Duodenal mucosa (tissue), 2 donors: ENCODE results near the gene ZNF410.
A peak's percentile ranks its signal among the peaks of the same experiment; 100 is the strongest.
"Not testable (repeated sequence)": the region's sequence is repeated elsewhere in the genome, so short reads cannot be mapped to it uniquely, and the experiment has no call there.

Experiments
- H3K27ac ChIP-seq: one replicate; pipeline ENCODE4 v1.7.0; 2013; ENCODE audit warnings: low read depth, low read length
- H3K27me3 ChIP-seq, 2 donors: one replicate each; pipeline ENCODE4 v1.7.0; 2013; ENCODE audit warnings: low read length in 2 of 2, control low read depth in 1 of 2; ENCODE audit not compliant: insufficient read depth in 2 of 2, control insufficient read depth in 1 of 2
- H3K36me3 ChIP-seq, 2 donors: one replicate each; pipeline ENCODE4 v1.7.0; 2013; ENCODE audit warnings: low read length in 2 of 2, control low read depth in 1 of 2; ENCODE audit not compliant: insufficient read depth in 2 of 2, control insufficient read depth in 1 of 2
- H3K4me1 ChIP-seq, 2 donors: one replicate each; pipeline ENCODE4 v1.7.0; 2013; ENCODE audit warnings: low read length in 2 of 2, control low read depth in 1 of 2; ENCODE audit not compliant: insufficient read depth in 2 of 2, control insufficient read depth in 1 of 2
- H3K4me3 ChIP-seq, 2 donors: one replicate each; pipeline ENCODE4 v1.7.0; 2013; ENCODE audit warnings: low read length in 2 of 2, low read depth in 1 of 2
- H3K9ac ChIP-seq, 2 donors: one replicate each; pipeline ENCODE4 v1.7.0; 2013; ENCODE audit warnings: low read length in 2 of 2, low read depth in 1 of 2
- H3K9me3 ChIP-seq, 2 donors: one replicate each; pipeline ENCODE4 v1.7.0; 2013; ENCODE audit warnings: low read length in 2 of 2, control low read depth in 1 of 2; ENCODE audit not compliant: control insufficient read depth in 1 of 2

The ZNF410 gene

GRCh38 chr14:73886449-73887317 is at the start of gene ZNF410:
ZNF410 (plus strand) TSS chr14:73886859; CDS start chr14:73892176, 5,317 bp downstream.
- Histone ChIP-seq H3K9ac (peak within 1 kb of the TSS; percentile 95 to 98), H3K36me3 (peaks cover 0 to 2% of the 10 kb centered on the region in 2 donors), H3K27ac (peak within 1 kb of the TSS; percentile 86), H3K27me3 (no peaks in the 10 kb centered on the region), H3K4me1 (peaks cover 14 to 29% of the 10 kb centered on the region in 2 donors), H3K4me3 (peak within 1 kb of the TSS; percentile 87 to 93), H3K9me3 (no peaks in the 10 kb centered on the region)

- not testable (repeated sequence) for H3K4me3 ChIP-seq, H3K27me3 ChIP-seq, H3K36me3 ChIP-seq, H3K27ac ChIP-seq, H3K9me3 ChIP-seq, H3K9ac ChIP-seq, H3K4me1 ChIP-seq
These were observed 48.2 kb upstream of the ZNF410 start for GRCh38 chr14:73838293-73839034.

- H3K4me3 ChIP-seq = no peak overlapping the region
- no peaks in the 10 kb centered on the region for H3K36me3 ChIP-seq
- no peaks in the 10 kb centered on the region for H3K4me1 ChIP-seq
- no peaks in the 10 kb centered on the region for H3K9me3 ChIP-seq
- H3K9ac ChIP-seq = no peak overlapping the region
- H3K27me3 ChIP-seq = no peaks in the 10 kb centered on the region
- H3K27ac ChIP-seq = no peak overlapping the region
These were observed 44.5 kb upstream of the ZNF410 start for GRCh38 chr14:73842201-73842600.

GRCh38 chr14:73842851-73843250 is 43.8 kb upstream of the ZNF410 start:
- no peaks in the 10 kb centered on the region for H3K36me3 ChIP-seq
- H3K9me3 ChIP-seq = no peaks in the 10 kb centered on the region
- H3K4me1 ChIP-seq = no peaks in the 10 kb centered on the region
- H3K4me3 ChIP-seq = no peak overlapping the region
- no peaks in the 10 kb centered on the region for H3K27me3 ChIP-seq
- no peak overlapping the region for H3K27ac ChIP-seq
- H3K9ac ChIP-seq = no peak overlapping the region

GRCh38 chr14:73843296-73843695 is 43.4 kb upstream of the ZNF410 start:
- Histone ChIP-seq H3K27me3 (no peaks in the 10 kb centered on the region), H3K9me3 (no peaks in the 10 kb centered on the region), H3K9ac (no peak overlapping the region), H3K36me3 (no peaks in the 10 kb centered on the region), H3K4me1 (no peaks in the 10 kb centered on the region), H3K27ac (no peak overlapping the region), H3K4me3 (no peak overlapping the region)

- H3K9ac ChIP-seq = no peak overlapping the region
- H3K9me3 ChIP-seq = no peaks in the 10 kb centered on the region
- H3K36me3 ChIP-seq = no peaks in the 10 kb centered on the region
- no peak overlapping the region for H3K4me3 ChIP-seq
- H3K27ac ChIP-seq = no peak overlapping the region
- H3K27me3 ChIP-seq = no peaks in the 10 kb centered on the region
- H3K4me1 ChIP-seq = peaks cover 0 to 14% of the 10 kb centered on the region in 2 donors
These were observed 39.7 kb upstream of the ZNF410 start for GRCh38 chr14:73846947-73847346.

GRCh38 chr14:73851000-73851399 is 35.7 kb upstream of the ZNF410 start:
- H3K4me1 ChIP-seq = peaks cover 6 to 14% of the 10 kb centered on the region in 2 donors
- peak overlapping the region; percentile 96 for H3K27ac ChIP-seq
- H3K4me3 ChIP-seq = peak overlapping the region; percentile 86 to 91
- H3K9ac ChIP-seq = peak overlapping the region; percentile 96 to 97
- H3K27me3 ChIP-seq = no peaks in the 10 kb centered on the region
- no peaks in the 10 kb centered on the region for H3K36me3 ChIP-seq
- no peaks in the 10 kb centered on the region for H3K9me3 ChIP-seq

GRCh38 chr14:73851567-73852382 is 34.9 kb upstream of the ZNF410 start, which contains the start of gene PTGR2:
PTGR2 (plus strand) TSS chr14:73851831; CDS start chr14:73858863, 7,032 bp downstream.
- peaks cover 6 to 14% of the 10 kb centered on the region in 2 donors for H3K4me1 ChIP-seq
- H3K4me3 ChIP-seq = peak within 1 kb of the TSS; percentile 86 to 91
- no peaks in the 10 kb centered on the region for H3K36me3 ChIP-seq
- H3K27ac ChIP-seq = peak within 1 kb of the TSS; percentile 96
- H3K9ac ChIP-seq = peak within 1 kb of the TSS; percentile 96 to 97
- no peaks in the 10 kb centered on the region for H3K9me3 ChIP-seq
- H3K27me3 ChIP-seq = no peaks in the 10 kb centered on the region

GRCh38 chr14:73859145-73859544 is 27.5 kb upstream of the ZNF410 start:
- Histone ChIP-seq H3K27me3 (no peaks in the 10 kb centered on the region), H3K36me3 (peaks cover 0 to 4% of the 10 kb centered on the region in 2 donors), H3K4me1 (peaks cover 10 to 20% of the 10 kb centered on the region in 2 donors), H3K4me3 (no peak overlapping the region), H3K27ac (no peak overlapping the region), H3K9me3 (no peaks in the 10 kb centered on the region), H3K9ac (no peak overlapping the region)
